GM21390 (cell line): ENCODE data around the gene VIPR2.
"Not testable (repeated sequence)": the region's sequence is repeated elsewhere in the genome, so short reads cannot be mapped to it uniquely, and the experiment has no call there.

Experiments used
- ATAC-seq: cut with Tn5 transposase; IDR thresholded peaks from one replicate; pipeline ENCODE4 v1.9.1; 2021; ENCODE audit not compliant: unreplicated experiment

VIPR2 gene

GRCh38 chr7:159013825-159014289 lies 130.8 kb downstream of the VIPR2 start:
- no peak for ATAC-seq

- no peak for ATAC-seq
Measured at GRCh38 chr7:159013181-159013690, 131.4 kb downstream of the VIPR2 start.

GRCh38 chr7:159012353-159013069 lies 132.2 kb downstream of the VIPR2 start:
- ATAC-seq: no peak

GRCh38 chr7:159011722-159012022 lies 133.0 kb downstream of the VIPR2 start:
- no peak for ATAC-seq

- ATAC-seq: no peak
Measured at GRCh38 chr7:159010937-159011721, 133.5 kb downstream of the VIPR2 start.

GRCh38 chr7:159010411-159010810 lies 134.3 kb downstream of the VIPR2 start:
- no peak for ATAC-seq

GRCh38 chr7:159009951-159010350 lies 134.7 kb downstream of the VIPR2 start:
- ATAC-seq: no peak

GRCh38 chr7:159008417-159008816 lies 136.2 kb downstream of the VIPR2 start:
- ATAC-seq: no peak

- no peak for ATAC-seq
Measured at GRCh38 chr7:159007996-159008389, 136.7 kb downstream of the VIPR2 start.

GRCh38 chr7:159007364-159007995 lies 137.2 kb downstream of the VIPR2 start:
- no peak for ATAC-seq

GRCh38 chr7:159006610-159007130 lies 138.0 kb downstream of the VIPR2 start:
- no peak for ATAC-seq

GRCh38 chr7:159006022-159006609 lies 138.6 kb downstream of the VIPR2 start:
- ATAC-seq: not testable (repeated sequence)

GRCh38 chr7:159005618-159006017 lies 139.0 kb downstream of the VIPR2 start:
- no peak for ATAC-seq

- ATAC-seq: no peak
Measured at GRCh38 chr7:159004411-159004810, 140.3 kb downstream of the VIPR2 start.

GRCh38 chr7:159001811-159002210 lies 142.9 kb downstream of the VIPR2 start:
- no peak for ATAC-seq

GRCh38 chr7:159000859-159001435 lies 143.7 kb downstream of the VIPR2 start:
- ATAC-seq: no peak

GRCh38 chr7:159000070-159000469 lies 144.6 kb downstream of the VIPR2 start:
- no peak for ATAC-seq

- ATAC-seq: no peak
Measured at GRCh38 chr7:158999496-158999895, 145.2 kb downstream of the VIPR2 start.

GRCh38 chr7:158998261-158998660 lies 146.4 kb downstream of the VIPR2 start:
- not testable (repeated sequence) for ATAC-seq

- no peak for ATAC-seq
Measured at GRCh38 chr7:158997471-158997870, 147.2 kb downstream of the VIPR2 start.

- no peak for ATAC-seq
Measured at GRCh38 chr7:158997110-158997453, 147.6 kb downstream of the VIPR2 start.
